Fibroblast of lung (primary cell): ENCODE data around the gene TIFAB.

Experiments
- CTCF ChIP-seq, 2 donors: IDR thresholded peaks in 1 of 2; conservative IDR thresholded peaks in 1 of 2; 1 replicate in 1 of 2; 2 replicates in 1 of 2; pipeline ENCODE4 v1.5.1; 2011 to 2012; ENCODE audit warnings: low read length in 2 of 2, control low read depth in 1 of 2, inconsistent platforms in 1 of 2, low read depth in 1 of 2, mild to moderate bottlenecking in 1 of 2
- EZH2 ChIP-seq: IDR thresholded peaks from 2 replicates; pipeline ENCODE4 v1.5.1; 2012; ENCODE audit warnings: low read length, control low read depth, mild to moderate bottlenecking; ENCODE audit errors: missing control alignments

- TF ChIP-seq CTCF (conservative IDR thresholded peaks at IDR 0.05 in 1 of 2, IDR thresholded peaks at IDR 0.05 in 1 of 2; ENCODE audit: low read depth in 1 of 2, low read length in 2 of 2) (no peak), EZH2 (no peak)
These were observed 46.5 kb upstream of the TIFAB start for GRCh38 chr5:135498637-135498995.
